ENCODE data around the gene OPRL1. TPM values are rescaled to one million over a fixed set of nuclear protein-coding genes. Genes with fewer than 3 reads are reported as not detected.

OPRL1 gene
- total RNA-seq, 1 experiment from 2014 or later, result 3.9 TPM

- Histone ChIP-seq H3K4me1 (ENCODE audit: control insufficient read depth, insufficient read depth, low read length) (peaks cover 12% of the 10 kb centered on the region), H3K27me3 (ENCODE audit: control insufficient read depth, insufficient read depth, low read length) (no peaks in the 10 kb centered on the region), H3K36me3 (ENCODE audit: control insufficient read depth, insufficient read depth, low read length) (no peaks in the 10 kb centered on the region), H3K9me3 (ENCODE audit: control insufficient read depth, insufficient read depth, low read depth, low read length) (no peaks in the 10 kb centered on the region), H3K27ac (ENCODE audit: low read length) (no peak overlapping the region), H3K4me3 (ENCODE audit: low read depth in 2 of 2, low read length in 2 of 2) (no peak overlapping the region)
- ChIA-PET CTCF (no interaction called here), POLR2A (no interaction called here)
- DNase-seq (ENCODE audit: low read depth, low spot score), result no peak
- BruUV-seq (replicated peaks), result no TSS peak
- ATAC-seq, result no peak
- in situ Hi-C loops (cut with HindIII; ENCODE audit: low pct_unique_long_range_greater_than_20kb, low sequenced_read_pairs), result no loop called here
- no peak for TF ChIP-seq TCF7L2 (IDR thresholded peaks at IDR 0.05; ENCODE audit: low read depth, low read length)
- intact Hi-C loops (cut with micrococcal nuclease; ENCODE audit: unreplicated experiment), result no loop called here
Observed at GRCh38 chr20:64074963-64075362, 4.9 kb upstream of the OPRL1 start.

- Histone ChIP-seq H3K27ac (ENCODE audit: low read length) (no peak overlapping the region), H3K36me3 (ENCODE audit: control insufficient read depth, insufficient read depth, low read length) (no peaks in the 10 kb centered on the region), H3K4me1 (ENCODE audit: control insufficient read depth, insufficient read depth, low read length) (peaks cover 15% of the 10 kb centered on the region), H3K9me3 (ENCODE audit: control insufficient read depth, insufficient read depth, low read depth, low read length) (no peaks in the 10 kb centered on the region), H3K27me3 (ENCODE audit: control insufficient read depth, insufficient read depth, low read length) (no peaks in the 10 kb centered on the region), H3K4me3 (ENCODE audit: low read depth in 2 of 2, low read length in 2 of 2) (no peak overlapping the region)
- no peak for ATAC-seq
- BruUV-seq (replicated peaks), result no TSS peak
- ChIA-PET CTCF (no interaction called here), POLR2A (no interaction called here)
- TF ChIP-seq REST (IDR thresholded peaks at IDR 0.05; ENCODE audit: insufficient read depth in 1 of 2, low read depth in 2 of 2, low read length in 1 of 2) (no peak), TCF7L2 (IDR thresholded peaks at IDR 0.05; ENCODE audit: low read depth, low read length) (no peak), CTCF (IDR thresholded peaks at IDR 0.05) (no peak), POLR2AphosphoS5 (IDR thresholded peaks at IDR 0.05; ENCODE audit: low read depth, low read length) (no peak), SIN3A (IDR thresholded peaks at IDR 0.05; ENCODE audit: borderline replicate concordance, insufficient read depth, low read depth, low read length) (no peak)
- intact Hi-C loops (cut with micrococcal nuclease; ENCODE audit: unreplicated experiment), result no loop called here
- in situ Hi-C loops (cut with HindIII; ENCODE audit: low pct_unique_long_range_greater_than_20kb, low sequenced_read_pairs), result no loop called here
- no peak for DNase-seq (ENCODE audit: low read depth, low spot score)
Observed at GRCh38 chr20:64075556-64075955, 4.3 kb upstream of the OPRL1 start.

- POLR2A ChIA-PET, result no interaction called here
- BruUV-seq (replicated peaks), result no TSS peak
- H3K4me1 ChIP-seq (ENCODE audit: control insufficient read depth, insufficient read depth, low read length), result peaks cover 18% of the 10 kb centered on the region
- no peaks in the 10 kb centered on the region for H3K27me3 ChIP-seq (ENCODE audit: control insufficient read depth, insufficient read depth, low read length)
- DNase-seq (ENCODE audit: low read depth, low spot score) (no peak), ATAC-seq (no peak)
- in situ Hi-C loops (cut with HindIII; ENCODE audit: low pct_unique_long_range_greater_than_20kb, low sequenced_read_pairs), result no loop called here
- H3K9me3 ChIP-seq (ENCODE audit: control insufficient read depth, insufficient read depth, low read depth, low read length), result no peaks in the 10 kb centered on the region
- CTCF ChIA-PET, result no interaction called here
- intact Hi-C loops (cut with micrococcal nuclease; ENCODE audit: unreplicated experiment), result no loop called here
- H3K36me3 ChIP-seq (ENCODE audit: control insufficient read depth, insufficient read depth, low read length), result no peaks in the 10 kb centered on the region
- H3K4me3 ChIP-seq (ENCODE audit: low read depth in 2 of 2, low read length in 2 of 2), result no peak overlapping the region
- no peak overlapping the region for H3K27ac ChIP-seq (ENCODE audit: low read length)
- TF ChIP-seq POLR2AphosphoS5 (IDR thresholded peaks at IDR 0.05; ENCODE audit: low read depth, low read length), result no peak
- no peak for TF ChIP-seq REST (IDR thresholded peaks at IDR 0.05; ENCODE audit: insufficient read depth in 1 of 2, low read depth in 2 of 2, low read length in 1 of 2)
- no peak for TF ChIP-seq CTCF (IDR thresholded peaks at IDR 0.05)
- no peak for TF ChIP-seq TCF7L2 (IDR thresholded peaks at IDR 0.05; ENCODE audit: low read depth, low read length)
- no peak for TF ChIP-seq SIN3A (IDR thresholded peaks at IDR 0.05; ENCODE audit: borderline replicate concordance, insufficient read depth, low read depth, low read length)
Observed at GRCh38 chr20:64076061-64076997, 3.6 kb upstream of the OPRL1 start.

All from Panc1 (cell line).